ENCODE measurements around the gene HOXA4.

DNA sequence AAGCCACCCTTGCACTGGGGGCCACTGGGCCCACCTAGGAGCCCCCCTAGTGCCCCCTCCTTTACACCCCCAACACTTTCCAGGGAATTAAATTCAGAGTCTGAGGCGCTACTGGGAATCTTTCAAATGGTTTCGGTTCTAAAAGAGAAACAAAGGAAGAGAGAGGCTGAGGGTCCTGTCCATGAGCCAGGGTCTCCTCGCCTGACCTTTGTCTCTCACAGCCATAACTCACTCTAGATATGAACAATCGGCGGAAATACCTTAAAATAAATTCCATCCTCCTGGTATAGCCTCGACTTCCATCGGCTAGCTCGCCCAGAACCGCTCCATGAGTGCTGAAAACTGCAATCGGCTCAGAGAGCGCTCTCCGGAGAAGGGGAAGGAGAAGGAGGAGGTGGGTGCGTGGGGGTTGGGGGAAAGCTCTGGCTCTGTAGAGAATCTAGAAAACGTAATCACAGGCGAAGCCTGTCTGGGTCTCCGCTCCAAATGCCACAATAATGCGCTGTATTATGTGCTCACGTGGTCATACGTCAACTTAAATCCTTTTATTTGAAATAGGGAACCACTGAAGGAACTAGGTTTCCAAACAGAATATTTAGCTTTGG lies 12.6 kb downstream of the HOXA4 start:
- TF ChIP-seq CTCF (conservative IDR thresholded peaks at IDR 0.05; ENCODE audit: low read depth, low read length) (no peak), EZH2phosphoT487 (IDR thresholded peaks at IDR 0.05; ENCODE audit: borderline replicate concordance, low read length) (no peak), EZH2 (IDR thresholded peaks at IDR 0.05; ENCODE audit: low read length, unreplicated experiment) (no peak)
